ENCODE measurements around the gene FAM107B. TPM values are rescaled to one million over a fixed set of nuclear protein-coding genes. Genes with fewer than 3 reads are reported as not detected.

Gene FAM107B
- total RNA-seq, 1 experiment from 2014 or later, result 24.5 TPM

GRCh38 chr10:14748441-14748840 is 26.3 kb downstream of the FAM107B start:
- no peak overlapping the region for H4K5ac ChIP-seq (ENCODE audit: insufficient read length, low read depth, low read length)
- H4K8ac ChIP-seq (replicated peaks; ENCODE audit: insufficient read length, low read depth, low read length), result no peak overlapping the region
- Mint-ChIP-seq H3K36me3 (ENCODE audit: insufficient read depth in 1 of 3, low read depth in 3 of 3) (no peaks in the 10 kb centered on the region), H3K4me3 (no peak overlapping the region), H3K4me1 (peaks cover 8 to 15% of the 10 kb centered on the region in 2 experiments), H3K27ac (no peak overlapping the region), H3K9me3 (peaks cover 0 to 5% of the 10 kb centered on the region in 2 experiments; a peak in 2 of 5 replicates), H3K27me3 (ENCODE audit: low read depth) (no peaks in the 10 kb centered on the region; the same call in 1 of the 2 replicates)
- H2BK120ac ChIP-seq (ENCODE audit: low read depth, low read length, poor library complexity, severe bottlenecking), result no peak overlapping the region
- no CpG with 5 or more reads among the region's 3 CpGs for WGBS (ENCODE audit: extremely low coverage, insufficient read length, low lambda C conversion rate)
- H3T11ph ChIP-seq (ENCODE audit: low read length), result no peak overlapping the region
- H3K27ac ChIP-seq (ENCODE audit: insufficient read length, low read depth, low read length), result no peak overlapping the region
- no peaks in the 10 kb centered on the region for H3K79me1 ChIP-seq (ENCODE audit: insufficient read depth, low read depth, low read length, poor library complexity, severe bottlenecking)
- H3K9me3 ChIP-seq (ENCODE audit: control insufficient read depth, low read depth, low read length), result no peaks in the 10 kb centered on the region
- H3K27me3 ChIP-seq (ENCODE audit: insufficient read depth, low read length), result no peaks in the 10 kb centered on the region
- no peak overlapping the region for H3K56ac ChIP-seq (ENCODE audit: insufficient read length, low read depth, low read length)
- H2AFZ ChIP-seq (ENCODE audit: low read length), result no peak overlapping the region
- H3K4me1 ChIP-seq (ENCODE audit: insufficient read depth, low read length), result no peaks in the 10 kb centered on the region
- no peak overlapping the region for H3K14ac ChIP-seq (ENCODE audit: insufficient read depth, low read length)
- no peak overlapping the region for H2AK5ac ChIP-seq (ENCODE audit: insufficient read length, low read length)
- H4K20me1 ChIP-seq (ENCODE audit: control insufficient read depth, insufficient read depth, insufficient read length), result no peaks in the 10 kb centered on the region
- no peaks in the 10 kb centered on the region for H3K79me2 ChIP-seq (ENCODE audit: insufficient read depth, low read length)
- no peak overlapping the region for H3K4ac ChIP-seq (ENCODE audit: low read depth, low read length)
- H3K4me2 ChIP-seq (ENCODE audit: insufficient read depth, insufficient read length, low read length), result no peak overlapping the region
- H2BK20ac ChIP-seq (ENCODE audit: low read depth, low read length, poor library complexity, severe bottlenecking), result no peak overlapping the region
- H2BK15ac ChIP-seq (ENCODE audit: low read depth, low read length), result no peak overlapping the region
- no peak overlapping the region for H2BK12ac ChIP-seq (ENCODE audit: insufficient read length, low read depth, low read length)
- no peaks in the 10 kb centered on the region for H3K23me2 ChIP-seq (ENCODE audit: insufficient read length, low read depth, low read length, poor library complexity, severe bottlenecking)
- H3K9ac ChIP-seq (ENCODE audit: extremely low read depth, insufficient read length, low read length), result no peak overlapping the region
- no peak overlapping the region for H4K91ac ChIP-seq (ENCODE audit: insufficient read length, low read depth, low read length)
- H2BK5ac ChIP-seq (ENCODE audit: insufficient read length, low read length), result no peak overlapping the region
- no peak for DNase-seq
- TF ChIP-seq CTCF (conservative IDR thresholded peaks at IDR 0.05), result no peak
- no peak overlapping the region for H3K18ac ChIP-seq (ENCODE audit: insufficient read length, low read depth, low read length)
- H3K23ac ChIP-seq (ENCODE audit: insufficient read length, low read depth, low read length), result no peak overlapping the region

Measured in H9 (cell line).